Panc1 (cell line): ENCODE results near the gene PEAK3. TPM values are rescaled to one million over a fixed set of nuclear protein-coding genes. Genes with fewer than 3 reads are reported as not detected.

Experiments
- ATAC-seq: fragments of 200-7000 bp; cut with Tn5 transposase; 2 replicates; pipeline ENCODE4 v1.9.1; 2020; ENCODE audit warnings: mild to moderate bottlenecking, moderate library complexity
- BruUV-seq: library from RNA; stranded (reverse); fragments of 400-500 nt; replicated peaks from 2 replicates; lab custom pipeline; 2021; lab: Mats Ljungman, UMichigan
- CTCF ChIA-PET: fragments of 300-600 bp; sonication (Branson Sonifier 250); formaldehyde crosslinking; loops from one replicate; lab custom pipeline; 2022; ENCODE audit warnings: antibody characterized with exemption; lab: Charles Lee
- POLR2A ChIA-PET: fragments of 300-600 bp; sonication (Branson Sonifier 250); formaldehyde crosslinking; loops from one replicate; lab custom pipeline; 2022; ENCODE audit warnings: antibody characterized with exemption; lab: Charles Lee
- DNase-seq: peaks from one replicate; pipeline ENCODE4 v3.0.0-alpha.2; 2010; ENCODE audit warnings: low read depth, low spot score
- H3K27ac ChIP-seq: 2 replicates; pipeline ENCODE4 v1.5.1; 2011; ENCODE audit warnings: mild to moderate bottlenecking, low read length, inconsistent platforms
- H3K27me3 ChIP-seq: fragments of 200-500 bp; sonication (Bioruptor generic); 2 replicates; pipeline ENCODE4 v1.6.0; 2014; ENCODE audit warnings: low read length, inconsistent platforms; ENCODE audit not compliant: control insufficient read depth, insufficient read depth
- H3K36me3 ChIP-seq: fragments of 200-500 bp; sonication (Bioruptor generic); 2 replicates; pipeline ENCODE4 v1.5.1; 2014; ENCODE audit warnings: inconsistent platforms, mild to moderate bottlenecking, low read length, moderate library complexity; ENCODE audit not compliant: control insufficient read depth, insufficient read depth
- H3K4me1 ChIP-seq: 2 replicates; pipeline ENCODE4 v1.5.1; 2011; ENCODE audit warnings: inconsistent platforms, mild to moderate bottlenecking, low read length, moderate library complexity; ENCODE audit not compliant: control insufficient read depth, insufficient read depth
- H3K4me3 ChIP-seq, 2 experiments: 2 replicates each; pipeline ENCODE4 v1.5.1; 2011 to 2012; ENCODE audit warnings: low read depth in 2 of 2, low read length in 2 of 2, mild to moderate bottlenecking in 2 of 2, inconsistent platforms in 1 of 2, moderate library complexity in 1 of 2
- H3K9me3 ChIP-seq: fragments of 200-500 bp; sonication (Bioruptor generic); 2 replicates; pipeline ENCODE4 v1.5.1; 2014; ENCODE audit warnings: low read depth, mild to moderate bottlenecking, inconsistent platforms, low read length, moderate library complexity; ENCODE audit not compliant: control insufficient read depth, insufficient read depth
- CTCF ChIP-seq: fragments of 450-650 bp; IDR thresholded peaks from 2 replicates; pipeline ENCODE4 v1.5.1; 2017; ENCODE audit warnings: mild to moderate bottlenecking
- POLR2AphosphoS5 ChIP-seq: IDR thresholded peaks from 2 replicates; pipeline ENCODE4 v1.6.1; 2012; ENCODE audit warnings: mild to moderate bottlenecking, low read depth, low read length, moderate library complexity
- REST ChIP-seq, 2 experiments: IDR thresholded peaks; 2 replicates each; pipeline ENCODE4 v1.6.1; 2011 to 2012; ENCODE audit warnings: low read depth in 2 of 2, control low read depth in 1 of 2, low read length in 1 of 2, mild to moderate bottlenecking in 1 of 2, moderate library complexity in 1 of 2; ENCODE audit not compliant: insufficient read depth in 1 of 2
- SIN3A ChIP-seq: IDR thresholded peaks from 2 replicates; pipeline ENCODE4 v1.6.1; 2012; ENCODE audit warnings: low read depth, mild to moderate bottlenecking, low read length, moderate library complexity, borderline replicate concordance; ENCODE audit not compliant: insufficient read depth
- TCF7L2 ChIP-seq: IDR thresholded peaks from 2 replicates; pipeline ENCODE4 v1.6.1; 2011; ENCODE audit warnings: mild to moderate bottlenecking, low read depth, low read length, inconsistent platforms
- in situ Hi-C: cut with HindIII; loops from 2 replicates; pipeline ENCODE4 v1.10.0; 2016; ENCODE audit warnings: low sequenced_read_pairs, low pct_unique_long_range_greater_than_20kb
- intact Hi-C: fragments of 100-400 bp; cut with micrococcal nuclease; formaldehyde crosslinking; loops from one replicate; pipeline ENCODE4 v1.10.0; 2022; ENCODE audit not compliant: unreplicated experiment
- total RNA-seq: library from RNA; stranded (reverse); gene quantifications from one replicate; pipeline ENCODE4 v1.2.1, GENCODE V29; 2021; ENCODE audit not compliant: unreplicated experiment

PEAK3 gene
- total RNA-seq, 1 experiment from 2014 or later, result not detected

GRCh38 chr19:2255112-2255845 lies 26.7 kb downstream of the PEAK3 start:
- Histone ChIP-seq H3K36me3 (no peaks in the 10 kb centered on the region), H3K27ac (no peak overlapping the region), H3K4me1 (no peaks in the 10 kb centered on the region), H3K27me3 (no peaks in the 10 kb centered on the region), H3K4me3 (no peak overlapping the region), H3K9me3 (no peaks in the 10 kb centered on the region)
- intact Hi-C loops, result no loop called here
- CTCF ChIA-PET, result no interaction called here
- TF ChIP-seq SIN3A (no peak), TCF7L2 (no peak), POLR2AphosphoS5 (no peak), REST (IDR thresholded peaks at IDR 0.05; ENCODE audit: insufficient read depth in 1 of 2, low read depth in 2 of 2, low read length in 1 of 2) (no peak), CTCF (no peak)
- in situ Hi-C loops, result no loop called here
- ATAC-seq (no peak), DNase-seq (no peak)
- no TSS peak for BruUV-seq
- POLR2A ChIA-PET, result no interaction called here

GRCh38 chr19:2254064-2254872 lies 27.7 kb downstream of the PEAK3 start:
- CTCF ChIA-PET, result no interaction called here
- no peaks in the 10 kb centered on the region for H3K27me3 ChIP-seq
- H3K9me3 ChIP-seq, result no peaks in the 10 kb centered on the region
- intact Hi-C loops, result no loop called here
- TF ChIP-seq SIN3A (no peak), TCF7L2 (no peak), CTCF (no peak; the same call in 1 of the 2 replicates), POLR2AphosphoS5 (no peak), REST (IDR thresholded peaks at IDR 0.05; ENCODE audit: insufficient read depth in 1 of 2, low read depth in 2 of 2, low read length in 1 of 2) (no peak)
- H3K4me3 ChIP-seq, result no peak overlapping the region
- H3K27ac ChIP-seq, result no peak overlapping the region
- no TSS peak for BruUV-seq
- H3K4me1 ChIP-seq, result no peaks in the 10 kb centered on the region
- ATAC-seq, result no peak
- in situ Hi-C loops, result no loop called here
- H3K36me3 ChIP-seq, result no peaks in the 10 kb centered on the region
- no peak for DNase-seq
- POLR2A ChIA-PET, result no interaction called here
